Uterus (tissue), 4 donors: ENCODE data around the gene CKAP4. TPM values are rescaled to one million over a fixed set of nuclear protein-coding genes. Genes with fewer than 3 reads are reported as not detected.
"Not testable (repeated sequence)": the region's sequence is repeated elsewhere in the genome, so short reads cannot be mapped to it uniquely, and the experiment has no call there.

ENCODE experiments used
- DNase-seq, 2 donors: peaks; one replicate each; pipeline ENCODE4 v3.0.0-alpha.2; 2019 to 2020
- H3K27ac ChIP-seq, 2 donors: fragments of 200-600 bp; sonication (generic); 1 replicate in 1 of 2; 2 replicates in 1 of 2; pipeline ENCODE4 v1.5.1; 2016 to 2018
- H3K27me3 ChIP-seq, 2 donors: fragments of 200-600 bp; sonication (generic); one replicate each; pipeline ENCODE4 v1.5.1; 2018 to 2019; ENCODE audit warnings: control low read depth in 1 of 2
- H3K36me3 ChIP-seq, 2 donors: fragments of 200-600 bp; sonication (generic); one replicate each; pipeline ENCODE4 v1.5.1; 2019; ENCODE audit warnings: control low read depth in 1 of 2
- H3K4me1 ChIP-seq, 2 donors: fragments of 200-600 bp; sonication (generic); one replicate each; pipeline ENCODE4 v1.5.1; 2018 to 2019; ENCODE audit warnings: control low read depth in 1 of 2
- H3K4me3 ChIP-seq, 2 donors: fragments of 200-600 bp; sonication (generic); 1 replicate in 1 of 2; 2 replicates in 1 of 2; pipeline ENCODE4 v1.5.1; 2018 to 2019; ENCODE audit warnings: mild to moderate bottlenecking in 1 of 2
- H3K9me3 ChIP-seq, 2 donors: fragments of 200-600 bp; sonication (generic); one replicate each; pipeline ENCODE4 v1.5.1; 2019; ENCODE audit warnings: control low read depth in 1 of 2
- CTCF ChIP-seq, 4 experiments: fragments of 200-600 bp in 2 of 4; fragments of 450-650 bp in 2 of 4; sonication (generic) in 2 of 4; IDR thresholded peaks; one replicate each; pipeline ENCODE4 v1.5.1; 2016 to 2019; ENCODE audit warnings: antibody characterized with exemption in 4 of 4, mild to moderate bottlenecking in 2 of 4, moderate library complexity in 1 of 4
- POLR2A ChIP-seq, 2 donors: fragments of 450-650 bp; IDR thresholded peaks; one replicate each; pipeline ENCODE4 v1.6.1; 2016; ENCODE audit warnings: antibody characterized with exemption in 2 of 2, mild to moderate bottlenecking in 1 of 2, moderate library complexity in 1 of 2
- intact Hi-C: fragments of 100-400 bp; cut with DNase I; formaldehyde crosslinking; loops from one replicate; pipeline ENCODE4 v1.15.1; 2023; ENCODE audit warnings: low total_unique reads
- total RNA-seq, 4 donors: library from RNA; depleted of rRNA in 3 of 4; stranded (reverse); fragments of >200 nt in 3 of 4; gene quantifications; one replicate each; pipeline versions ENCODE4 v1.1.0 to v1.2.4, GENCODE V29; 2014 to 2023
- donor health status: DM: yes; HTN: yes; CAD: no.

Gene CKAP4
- total RNA-seq, 4 donors from 2014 or later: 15.6 to 106 (median 40.8) TPM

GRCh38 chr12:106290666-106291065 is 42.8 kb upstream of the CKAP4 start:
- Histone ChIP-seq H3K4me3 (no peak overlapping the region), H3K9me3 (no peaks in the 10 kb centered on the region), H3K36me3 (no peaks in the 10 kb centered on the region), H3K4me1 (no peaks in the 10 kb centered on the region), H3K27me3 (no peaks in the 10 kb centered on the region), H3K27ac (no peak overlapping the region)
- intact Hi-C loops: no loop called here
- no peak for DNase-seq
- no peak for TF ChIP-seq CTCF (IDR thresholded peaks at IDR 0.05)
- no peak for TF ChIP-seq POLR2A (IDR thresholded peaks at IDR 0.05)

GRCh38 chr12:106289196-106289681 is 41.4 kb upstream of the CKAP4 start:
- intact Hi-C loops: no loop called here
- no peaks in the 10 kb centered on the region for H3K36me3 ChIP-seq
- TF ChIP-seq POLR2A (IDR thresholded peaks at IDR 0.05): no peak
- TF ChIP-seq CTCF (IDR thresholded peaks at IDR 0.05): no peak

GRCh38 chr12:106288494-106289195 is 40.8 kb upstream of the CKAP4 start:
- no peak for TF ChIP-seq CTCF (IDR thresholded peaks at IDR 0.05)
- Histone ChIP-seq H3K4me1 (no peaks in the 10 kb centered on the region), H3K27me3 (no peaks in the 10 kb centered on the region), H3K9me3 (no peaks in the 10 kb centered on the region), H3K36me3 (no peaks in the 10 kb centered on the region), H3K4me3 (no peak overlapping the region), H3K27ac (no peak overlapping the region)
- no peak for DNase-seq
- intact Hi-C loops: no loop called here

More at GRCh38 chr12:106289196-106289681, 41.4 kb upstream of the CKAP4 start:
- Histone ChIP-seq H3K27me3 (no peaks in the 10 kb centered on the region), H3K9me3 (no peaks in the 10 kb centered on the region), H3K27ac (no peak overlapping the region), H3K4me3 (no peak overlapping the region), H3K4me1 (no peaks in the 10 kb centered on the region)
- DNase-seq: no peak

- no peaks in the 10 kb centered on the region for H3K36me3 ChIP-seq
- no peaks in the 10 kb centered on the region for H3K4me1 ChIP-seq
- H3K27me3 ChIP-seq: no peaks in the 10 kb centered on the region
- intact Hi-C loops: no loop called here
- no peak overlapping the region for H3K27ac ChIP-seq
- H3K4me3 ChIP-seq: no peak overlapping the region
- no peaks in the 10 kb centered on the region for H3K9me3 ChIP-seq
- no peak for DNase-seq
- TF ChIP-seq CTCF (IDR thresholded peaks at IDR 0.05): no peak
- no peak for TF ChIP-seq POLR2A (IDR thresholded peaks at IDR 0.05)
These were observed 40.3 kb upstream of the CKAP4 start for GRCh38 chr12:106288101-106288493.

GRCh38 chr12:106287364-106287763 is 39.5 kb upstream of the CKAP4 start:
- H3K36me3 ChIP-seq: no peaks in the 10 kb centered on the region
- H3K4me3 ChIP-seq: no peak overlapping the region
- no peak overlapping the region for H3K27ac ChIP-seq
- intact Hi-C loops: no loop called here
- TF ChIP-seq CTCF (IDR thresholded peaks at IDR 0.05): no peak
- TF ChIP-seq POLR2A (IDR thresholded peaks at IDR 0.05): no peak
- H3K27me3 ChIP-seq: no peaks in the 10 kb centered on the region
- no peaks in the 10 kb centered on the region for H3K9me3 ChIP-seq
- no peaks in the 10 kb centered on the region for H3K4me1 ChIP-seq
- DNase-seq: no peak

GRCh38 chr12:106286576-106287162 is 38.8 kb upstream of the CKAP4 start:
- H3K9me3 ChIP-seq, H3K4me1 ChIP-seq, H3K27ac ChIP-seq, H3K27me3 ChIP-seq, intact Hi-C loops, H3K4me3 ChIP-seq, H3K36me3 ChIP-seq, DNase-seq: not testable (repeated sequence)
